Brain microvascular endothelial cell (primary cell): ENCODE results near the gene CEP350.

Source experiments
- DNase-seq: peaks from one replicate; pipeline ENCODE4 v3.0.0-alpha.2; 2020
- H3K27ac ChIP-seq: fragments of 250-450 bp; sonication (Bioruptor Pico); 2 replicates; pipeline ENCODE4 v1.5.1; 2020; ENCODE audit warnings: mild to moderate bottlenecking, moderate library complexity
- H3K27me3 ChIP-seq: fragments of 250-450 bp; sonication (Bioruptor Pico); replicated peaks from 2 replicates; pipeline ENCODE4 v1.5.1; 2020; ENCODE audit warnings: mild to moderate bottlenecking
- H3K36me3 ChIP-seq: fragments of 250-450 bp; sonication (Bioruptor Pico); replicated peaks from 2 replicates; pipeline ENCODE4 v1.5.1; 2020; ENCODE audit warnings: mild to moderate bottlenecking
- H3K4me3 ChIP-seq: 2 replicates; pipeline ENCODE4 v1.5.1; 2011; ENCODE audit warnings: low read depth, mild to moderate bottlenecking, control low read depth, low read length, moderate library complexity
- in situ Hi-C: cut with HindIII; loops from 2 replicates; pipeline ENCODE4 v1.10.0; 2017; ENCODE audit warnings: low sequenced_read_pairs, low pct_ligation_motif_present
- TF ChIP-seq, protein P1 (sequence below): IDR thresholded peaks from 2 replicates; pipeline ENCODE4 v1.5.1; 2011; ENCODE audit warnings: low read depth, mild to moderate bottlenecking, moderate library complexity, low read length, control low read depth, inconsistent platforms; ENCODE audit errors: missing control alignments

Gene CEP350

GRCh38 chr1:180094705-180095295 is 140.2 kb downstream of the CEP350 start:
- in situ Hi-C loops: no loop called here
- no peak for DNase-seq
- peaks cover 4% of the 10 kb centered on the region for H3K36me3 ChIP-seq
- TF ChIP-seq, protein P1, sequence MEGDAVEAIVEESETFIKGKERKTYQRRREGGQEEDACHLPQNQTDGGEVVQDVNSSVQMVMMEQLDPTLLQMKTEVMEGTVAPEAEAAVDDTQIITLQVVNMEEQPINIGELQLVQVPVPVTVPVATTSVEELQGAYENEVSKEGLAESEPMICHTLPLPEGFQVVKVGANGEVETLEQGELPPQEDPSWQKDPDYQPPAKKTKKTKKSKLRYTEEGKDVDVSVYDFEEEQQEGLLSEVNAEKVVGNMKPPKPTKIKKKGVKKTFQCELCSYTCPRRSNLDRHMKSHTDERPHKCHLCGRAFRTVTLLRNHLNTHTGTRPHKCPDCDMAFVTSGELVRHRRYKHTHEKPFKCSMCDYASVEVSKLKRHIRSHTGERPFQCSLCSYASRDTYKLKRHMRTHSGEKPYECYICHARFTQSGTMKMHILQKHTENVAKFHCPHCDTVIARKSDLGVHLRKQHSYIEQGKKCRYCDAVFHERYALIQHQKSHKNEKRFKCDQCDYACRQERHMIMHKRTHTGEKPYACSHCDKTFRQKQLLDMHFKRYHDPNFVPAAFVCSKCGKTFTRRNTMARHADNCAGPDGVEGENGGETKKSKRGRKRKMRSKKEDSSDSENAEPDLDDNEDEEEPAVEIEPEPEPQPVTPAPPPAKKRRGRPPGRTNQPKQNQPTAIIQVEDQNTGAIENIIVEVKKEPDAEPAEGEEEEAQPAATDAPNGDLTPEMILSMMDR: no peak
- no peaks in the 10 kb centered on the region for H3K27me3 ChIP-seq
- H3K27ac ChIP-seq: no peak overlapping the region
- H3K4me3 ChIP-seq: no peak overlapping the region

- TF ChIP-seq, protein P1: no peak
- Histone ChIP-seq H3K27ac (no peak overlapping the region), H3K4me3 (no peak overlapping the region), H3K36me3 (peaks cover 4% of the 10 kb centered on the region), H3K27me3 (no peaks in the 10 kb centered on the region)
- in situ Hi-C loops: no loop called here
- DNase-seq: no peak
Measured at GRCh38 chr1:180096584-180097325, 142.1 kb downstream of the CEP350 start.

DNA sequence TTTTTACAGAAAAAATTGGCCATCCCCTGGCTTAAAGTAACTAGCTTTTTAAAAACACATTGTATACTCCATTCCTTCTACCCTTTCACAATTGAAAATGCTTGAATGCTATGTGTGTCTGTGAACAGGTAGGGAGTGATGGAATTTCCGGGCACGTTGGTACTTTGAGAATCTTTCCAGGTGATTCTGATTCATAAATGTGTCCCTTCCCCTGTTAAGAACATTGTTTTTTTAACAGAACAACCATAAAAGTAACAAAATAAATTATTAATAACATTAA is 142.7 kb downstream of the CEP350 start:
- in situ Hi-C loops: no loop called here
- peaks cover 4% of the 10 kb centered on the region for H3K36me3 ChIP-seq
- no peak overlapping the region for H3K4me3 ChIP-seq
- H3K27ac ChIP-seq: no peak overlapping the region
- no peaks in the 10 kb centered on the region for H3K27me3 ChIP-seq
- TF ChIP-seq, protein P1: no peak
- no peak for DNase-seq

DNA sequence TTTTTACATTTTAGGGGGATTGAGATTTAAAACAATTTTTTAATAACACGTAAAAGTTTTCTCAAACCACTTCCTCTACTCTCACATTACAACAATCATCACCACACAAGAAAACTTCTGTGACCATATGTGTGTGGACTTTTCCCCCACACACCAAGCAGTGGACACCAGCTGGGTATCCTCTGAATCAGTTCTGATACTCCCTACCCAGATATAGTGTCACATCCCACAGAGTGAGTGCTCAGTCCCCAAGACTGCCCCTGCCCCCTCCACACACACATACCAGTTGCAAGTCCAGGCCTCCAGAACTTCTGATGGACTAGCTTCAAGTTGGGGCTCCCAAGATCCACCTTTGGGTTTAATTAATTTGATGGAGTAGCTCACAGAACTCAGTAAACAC is 146.8 kb downstream of the CEP350 start:
- no peak overlapping the region for H3K27ac ChIP-seq
- in situ Hi-C loops: no loop called here
- H3K4me3 ChIP-seq: no peak overlapping the region
- TF ChIP-seq, protein P1: no peak
- DNase-seq: no peak
- H3K27me3 ChIP-seq: no peaks in the 10 kb centered on the region
- H3K36me3 ChIP-seq: no peaks in the 10 kb centered on the region

DNA sequence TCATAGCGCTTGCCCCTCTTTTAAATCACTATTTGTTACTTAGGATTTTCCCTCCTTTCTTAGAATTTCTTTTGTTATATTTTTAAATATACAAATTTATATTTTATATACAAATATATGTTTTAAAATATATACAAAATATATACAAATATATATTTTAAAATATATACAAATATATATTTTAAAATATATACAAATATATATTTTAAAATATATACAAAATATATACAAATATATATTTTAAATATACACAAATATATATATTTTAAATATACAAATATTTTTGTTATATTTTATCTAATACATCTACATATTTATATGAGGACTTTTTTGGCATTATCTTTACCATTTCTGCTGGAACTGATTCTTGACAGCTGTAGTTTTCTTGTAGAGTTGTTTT is 149.2 kb downstream of the CEP350 start:
- H3K4me3 ChIP-seq: no peak overlapping the region
- no peak overlapping the region for H3K27ac ChIP-seq
- no peak for DNase-seq
- TF ChIP-seq, protein P1: no peak
- H3K36me3 ChIP-seq: no peaks in the 10 kb centered on the region
- H3K27me3 ChIP-seq: no peaks in the 10 kb centered on the region
- in situ Hi-C loops: no loop called here

GRCh38 chr1:180112091-180112490 is 157.5 kb downstream of the CEP350 start:
- TF ChIP-seq, protein P1: no peak
- in situ Hi-C loops: no loop called here
- H3K36me3 ChIP-seq: peaks cover 10% of the 10 kb centered on the region

More at GRCh38 chr1:180112091-180112490, 157.5 kb downstream of the CEP350 start:
- Histone ChIP-seq H3K4me3 (no peak overlapping the region), H3K27ac (no peak overlapping the region), H3K27me3 (no peaks in the 10 kb centered on the region)
- DNase-seq: no peak
